ENCODE measurements around the gene UGGT2.

- TF ChIP-seq, protein P1, sequence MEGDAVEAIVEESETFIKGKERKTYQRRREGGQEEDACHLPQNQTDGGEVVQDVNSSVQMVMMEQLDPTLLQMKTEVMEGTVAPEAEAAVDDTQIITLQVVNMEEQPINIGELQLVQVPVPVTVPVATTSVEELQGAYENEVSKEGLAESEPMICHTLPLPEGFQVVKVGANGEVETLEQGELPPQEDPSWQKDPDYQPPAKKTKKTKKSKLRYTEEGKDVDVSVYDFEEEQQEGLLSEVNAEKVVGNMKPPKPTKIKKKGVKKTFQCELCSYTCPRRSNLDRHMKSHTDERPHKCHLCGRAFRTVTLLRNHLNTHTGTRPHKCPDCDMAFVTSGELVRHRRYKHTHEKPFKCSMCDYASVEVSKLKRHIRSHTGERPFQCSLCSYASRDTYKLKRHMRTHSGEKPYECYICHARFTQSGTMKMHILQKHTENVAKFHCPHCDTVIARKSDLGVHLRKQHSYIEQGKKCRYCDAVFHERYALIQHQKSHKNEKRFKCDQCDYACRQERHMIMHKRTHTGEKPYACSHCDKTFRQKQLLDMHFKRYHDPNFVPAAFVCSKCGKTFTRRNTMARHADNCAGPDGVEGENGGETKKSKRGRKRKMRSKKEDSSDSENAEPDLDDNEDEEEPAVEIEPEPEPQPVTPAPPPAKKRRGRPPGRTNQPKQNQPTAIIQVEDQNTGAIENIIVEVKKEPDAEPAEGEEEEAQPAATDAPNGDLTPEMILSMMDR (conservative IDR thresholded peaks at IDR 0.05; ENCODE audit: low read length): no peak
- TF ChIP-seq EZH2phosphoT487 (IDR thresholded peaks at IDR 0.05; ENCODE audit: borderline replicate concordance, low read depth, low read length): no peak
Observed at GRCh38 chr13:96003304-96003703, 49.9 kb downstream of the UGGT2 start.

Data from OCI-LY7 (cell line).